Activated naive CD8-positive, alpha-beta T cell treated with anti-CD3 and anti-CD28 coated beads, Interleukin-2, amount 10 ng/mL, durations not matched to agents 7 days and 5 days (primary cell): Measurements from ENCODE around the gene SRCIN1. TPM values are rescaled to one million over a fixed set of nuclear protein-coding genes. Genes with fewer than 3 reads are reported as not detected.
"Not testable (repeated sequence)": the region's sequence is repeated elsewhere in the genome, so short reads cannot be mapped to it uniquely, and the experiment has no call there.

Experiments
- ATAC-seq: fragments of 150-1000 bp; cut with Tn5 transposase; one replicate; pipeline ENCODE4 v1.10.0; 2021; ENCODE audit warnings: low read depth, moderate library complexity
- POLR2A ChIA-PET: fragments of 350-600 bp; sonication (Branson Sonifier 250); formaldehyde crosslinking; loops from one replicate; lab custom pipeline; 2021; ENCODE audit warnings: antibody characterized with exemption; lab: Charles Lee
- DNase-seq: peaks from one replicate; pipeline ENCODE4 v3.0.0; 2021
- H3K27ac Mint-ChIP-seq: one replicate; pipeline ENCODE4 v1.8.0; 2022; ENCODE audit warnings: mild to moderate bottlenecking, mixed read lengths
- H3K27me3 Mint-ChIP-seq: one replicate; pipeline ENCODE4 v1.8.0; 2022; ENCODE audit warnings: mild to moderate bottlenecking, moderate library complexity, mixed read lengths
- H3K36me3 Mint-ChIP-seq: one replicate; pipeline ENCODE4 v1.8.0; 2021; ENCODE audit warnings: mild to moderate bottlenecking, mixed read lengths
- H3K4me1 Mint-ChIP-seq: one replicate; pipeline ENCODE4 v1.8.0; 2021; ENCODE audit warnings: mixed read lengths
- H3K4me3 Mint-ChIP-seq: one replicate; pipeline ENCODE4 v1.8.0; 2022; ENCODE audit warnings: mild to moderate bottlenecking, moderate library complexity, mixed read lengths
- H3K9me3 Mint-ChIP-seq: one replicate; pipeline ENCODE4 v1.8.0; 2021; ENCODE audit warnings: mixed read lengths
- total RNA-seq, 2 experiments: library from RNA; stranded (reverse); gene quantifications; one replicate each; pipeline ENCODE4 v1.2.3, GENCODE V29; 2021

SRCIN1 gene
- total RNA-seq, 2 experiments from 2014 or later = 0.11 TPM; not detected in 1

- no peak overlapping the region for H3K27ac Mint-ChIP-seq
- peaks cover 38% of the 10 kb centered on the region for H3K27me3 Mint-ChIP-seq
- no peak overlapping the region for H3K4me3 Mint-ChIP-seq
- ATAC-seq (no peak), DNase-seq (no peak)
- POLR2A ChIA-PET = no interaction called here
- H3K36me3 Mint-ChIP-seq = no peaks in the 10 kb centered on the region
- peaks cover 8% of the 10 kb centered on the region for H3K4me1 Mint-ChIP-seq
- no peaks in the 10 kb centered on the region for H3K9me3 Mint-ChIP-seq
Observed at GRCh38 chr17:38512473-38513058, 93.2 kb downstream of the SRCIN1 start.

GRCh38 chr17:38511150-38512108, 94.3 kb downstream of the SRCIN1 start:
- ATAC-seq (no peak), DNase-seq (no peak)
- H3K27me3 Mint-ChIP-seq = peaks cover 38% of the 10 kb centered on the region
- no peaks in the 10 kb centered on the region for H3K9me3 Mint-ChIP-seq
- POLR2A ChIA-PET = no interaction called here
- H3K4me1 Mint-ChIP-seq = peaks cover 8% of the 10 kb centered on the region
- H3K27ac Mint-ChIP-seq = no peak overlapping the region
- no peak overlapping the region for H3K4me3 Mint-ChIP-seq
- H3K36me3 Mint-ChIP-seq = no peaks in the 10 kb centered on the region

- Mint-ChIP-seq H3K27me3 (peaks cover 38% of the 10 kb centered on the region), H3K27ac (no peak overlapping the region), H3K9me3 (no peaks in the 10 kb centered on the region), H3K36me3 (no peaks in the 10 kb centered on the region), H3K4me3 (no peak overlapping the region), H3K4me1 (peaks cover 8% of the 10 kb centered on the region)
- ATAC-seq (peak; percentile 24), DNase-seq (peak; percentile 39)
- POLR2A ChIA-PET = no interaction called here
Observed at GRCh38 chr17:38510421-38511149, 95.2 kb downstream of the SRCIN1 start.

- Mint-ChIP-seq H3K4me3 (peak overlapping the region; percentile 68), H3K9me3 (no peaks in the 10 kb centered on the region), H3K36me3 (no peaks in the 10 kb centered on the region), H3K4me1 (peaks cover 8% of the 10 kb centered on the region), H3K27me3 (peaks cover 38% of the 10 kb centered on the region), H3K27ac (peak overlapping the region; percentile 74)
- POLR2A ChIA-PET = no interaction called here
- ATAC-seq (peak; percentile 10), DNase-seq (no peak)
Observed at GRCh38 chr17:38509772-38510420, 95.9 kb downstream of the SRCIN1 start.

- H3K4me3 Mint-ChIP-seq = peak overlapping the region; percentile 68
- DNase-seq = peak; percentile 78
- H3K36me3 Mint-ChIP-seq = no peaks in the 10 kb centered on the region
- H3K27me3 Mint-ChIP-seq = peaks cover 38% of the 10 kb centered on the region
- peak; percentile 83 for ATAC-seq
- no peaks in the 10 kb centered on the region for H3K9me3 Mint-ChIP-seq
- H3K27ac Mint-ChIP-seq = peak overlapping the region; percentile 74
- H3K4me1 Mint-ChIP-seq = peaks cover 8% of the 10 kb centered on the region
- POLR2A ChIA-PET = no interaction called here
Observed at GRCh38 chr17:38508954-38509771, 96.6 kb downstream of the SRCIN1 start.

GRCh38 chr17:38508570-38508950, 97.2 kb downstream of the SRCIN1 start:
- POLR2A ChIA-PET = no interaction called here
- H3K27me3 Mint-ChIP-seq = peaks cover 38% of the 10 kb centered on the region

GRCh38 chr17:38507921-38508569, 97.7 kb downstream of the SRCIN1 start:
- Mint-ChIP-seq H3K4me3 (no peak overlapping the region), H3K4me1 (peaks cover 8% of the 10 kb centered on the region), H3K9me3 (no peaks in the 10 kb centered on the region), H3K27ac (no peak overlapping the region), H3K27me3 (peaks cover 38% of the 10 kb centered on the region), H3K36me3 (no peaks in the 10 kb centered on the region)
- no peak for ATAC-seq
- POLR2A ChIA-PET = no interaction called here
- DNase-seq = no peak

More at GRCh38 chr17:38508570-38508950, 97.2 kb downstream of the SRCIN1 start:
- Mint-ChIP-seq H3K9me3 (no peaks in the 10 kb centered on the region), H3K36me3 (no peaks in the 10 kb centered on the region), H3K4me1 (peaks cover 8% of the 10 kb centered on the region), H3K4me3 (no peak overlapping the region), H3K27ac (no peak overlapping the region)
- DNase-seq (no peak), ATAC-seq (no peak)

- Mint-ChIP-seq H3K9me3 (no peaks in the 10 kb centered on the region), H3K36me3 (no peaks in the 10 kb centered on the region), H3K27ac (no peak overlapping the region), H3K27me3 (peaks cover 38% of the 10 kb centered on the region), H3K4me1 (peaks cover 8% of the 10 kb centered on the region), H3K4me3 (no peak overlapping the region)
- ATAC-seq = no peak
- POLR2A ChIA-PET = no interaction called here
- no peak for DNase-seq
Observed at GRCh38 chr17:38507436-38507835, 98.3 kb downstream of the SRCIN1 start.

- ATAC-seq (no peak), DNase-seq (no peak)
- Mint-ChIP-seq H3K4me1 (peaks cover 3% of the 10 kb centered on the region), H3K27me3 (peaks cover 16% of the 10 kb centered on the region), H3K9me3 (no peaks in the 10 kb centered on the region), H3K36me3 (no peaks in the 10 kb centered on the region), H3K4me3 (no peak overlapping the region), H3K27ac (no peak overlapping the region)
- POLR2A ChIA-PET = no interaction called here
Observed at GRCh38 chr17:38504216-38504615, 101.5 kb downstream of the SRCIN1 start.

GRCh38 chr17:38503286-38503913, 102.4 kb downstream of the SRCIN1 start:
- H3K4me3 Mint-ChIP-seq, POLR2A ChIA-PET, ATAC-seq, DNase-seq, H3K9me3 Mint-ChIP-seq, H3K27ac Mint-ChIP-seq, H3K36me3 Mint-ChIP-seq, H3K4me1 Mint-ChIP-seq: not testable (repeated sequence)
- H3K27me3 Mint-ChIP-seq = peaks cover 10% of the 10 kb centered on the region

- H3K36me3 Mint-ChIP-seq = not testable (repeated sequence)
Observed at GRCh38 chr17:38501718-38502117, 104.0 kb downstream of the SRCIN1 start.

GRCh38 chr17:38499230-38499629, 106.5 kb downstream of the SRCIN1 start:
- ATAC-seq, H3K4me1 Mint-ChIP-seq, H3K9me3 Mint-ChIP-seq, H3K27me3 Mint-ChIP-seq, DNase-seq, H3K4me3 Mint-ChIP-seq, H3K36me3 Mint-ChIP-seq, H3K27ac Mint-ChIP-seq, POLR2A ChIA-PET: not testable (repeated sequence)

More at GRCh38 chr17:38501718-38502117, 104.0 kb downstream of the SRCIN1 start:
- POLR2A ChIA-PET, H3K27ac Mint-ChIP-seq, H3K4me3 Mint-ChIP-seq, H3K27me3 Mint-ChIP-seq, H3K9me3 Mint-ChIP-seq, DNase-seq, H3K4me1 Mint-ChIP-seq, ATAC-seq: not testable (repeated sequence)
